Heart right ventricle (tissue), 16 donors: Measurements from ENCODE around the gene CRYBG1. TPM values are rescaled to one million over a fixed set of nuclear protein-coding genes. Genes with fewer than 3 reads are reported as not detected.

Experiments
- ATAC-seq, 8 donors: fragments of 200-7000 bp; cut with Tn5 transposase; one replicate each; pipeline ENCODE4 v1.9.1; 2020; ENCODE audit warnings: mild to moderate bottlenecking in 8 of 8, moderate library complexity in 8 of 8, moderate number of reproducible peaks in 1 of 8
- DNase-seq, 2 donors: peaks; one replicate each; pipeline ENCODE4 v3.0.0-alpha.2; 2020
- H3K27ac ChIP-seq, 10 donors: fragments of 200-600 bp; sonication (generic) in 2 of 10; one replicate each; pipeline versions ENCODE4 v1.5.0 to v1.8.0; 2020 to 2022; ENCODE audit warnings: mild to moderate bottlenecking in 3 of 10
- H3K27me3 ChIP-seq, 7 donors: fragments of 200-600 bp; one replicate each; pipeline ENCODE4 v1.8.0; 2021 to 2022; ENCODE audit warnings: mild to moderate bottlenecking in 2 of 7
- H3K36me3 ChIP-seq, 9 donors: fragments of 200-600 bp; sonication (generic) in 1 of 9; one replicate each; pipeline versions ENCODE4 v1.5.0 to v1.8.0; 2020 to 2022; ENCODE audit warnings: mild to moderate bottlenecking in 2 of 9
- H3K4me1 ChIP-seq, 9 donors: fragments of 200-600 bp; sonication (generic) in 1 of 9; one replicate each; pipeline versions ENCODE4 v1.5.0 to v1.8.0; 2020 to 2022; ENCODE audit warnings: mild to moderate bottlenecking in 4 of 9
- H3K4me3 ChIP-seq, 10 donors: fragments of 200-600 bp; sonication (generic) in 2 of 10; one replicate each; pipeline versions ENCODE4 v1.5.0 to v1.8.0; 2020 to 2022; ENCODE audit warnings: mild to moderate bottlenecking in 7 of 10, moderate library complexity in 2 of 10
- H3K9me3 ChIP-seq, 11 donors: fragments of 200-600 bp in 10 of 11; sonication (generic) in 2 of 11; one replicate each; pipeline versions ENCODE4 v1.5.0 to v1.8.0; 2013 to 2022; ENCODE audit warnings: mild to moderate bottlenecking in 2 of 11, control low read depth in 1 of 11, moderate library complexity in 1 of 11
- WGBS, 2 donors: extraction: QIAGEN DNeasy Blood & Tissue Kit; methylation state at CpG; one replicate each; pipeline ENCODE4 v1.1.7; 2013; ENCODE audit warnings: inconsistent platforms in 1 of 2; 5-methylcytosine and 5-hydroxymethylcytosine counted together
- intact Hi-C, 10 donors: fragments of 100-400 bp; cut with DNase I; formaldehyde crosslinking; loops; one replicate each; pipeline versions ENCODE4 v1.11.1 to v1.14.2; 2022
- polyA plus RNA-seq, 2 donors: library from polyadenylated mRNA; stranded (reverse); fragments of 200-250 nt; gene quantifications; one replicate each; pipeline ENCODE4 v1.2.3, GENCODE V29; 2013
- total RNA-seq, 10 donors: library from RNA; stranded (reverse); fragmentation: NEBNext Ultra II Directional in 3 of 10; extraction: Animal tissue kit (Norgen Biotek cat#: 25700) in 3 of 10; gene quantifications; one replicate each; pipeline versions ENCODE4 v1.2.1 to v1.2.4, GENCODE V29; 2021 to 2023
- TF ChIP-seq, protein P1 (sequence below), 9 donors: fragments of 200-600 bp; sonication (generic) in 2 of 9; IDR thresholded peaks; one replicate each; pipeline versions ENCODE4 v1.5.0 to v1.8.0; 2021 to 2022; ENCODE audit warnings: antibody characterized with exemption in 9 of 9, mild to moderate bottlenecking in 5 of 9, moderate library complexity in 1 of 9
- donor health status: Arrhythmogenic right ventricular cardiomyopathy.
- donor health status: ischemic (EF 13 %, LVEDD 7.1; RV severe dilation, severe dysfunction).
- donor health status: healthy with polysubstance abuse.
- donor health status: DM: no; HTN: yes; CAD: no.
- donor health status: DM: no; HTN: no; CAD: no.
- donor health status: ischemic (EF 25% LVEDD 6.9; RV normal size, moderate dysfunction).
- donor health status: ischemic (EF 25% LVEDD 5.7; RV mildly dilated, moderate dysfunction).
- donor health status: healthy.
- donor health status: DM: yes; HTN: yes; CAD: no.
- donor health status: Ischemic cardiomyopathy.
- donor health status: ischemic (EF 35%, LVEDD 5.7; RV mildly dilated, moderate dysfunction).
- donor health status: nonischemic (EF 11% LVEDD 7.7; RV severe dilation, severe dysfunction).
- donor health status: DM: yes; HTN: yes; CAD: no.
- donor health status: PGD.
- donor health status: ischemic (EF 29% LVEDD 5.4; RV normal size, mild dysfunction).
- donor health status: nonischemic (EF 23%, LVEDD 6.1; RV moderate dilation, normal function).

CRYBG1 gene
- total and polyA plus RNA-seq, 12 donors: 0.64 to 9.4 (median 1.5) TPM

- Histone ChIP-seq H3K27me3 (peaks cover 0 to 15% (median 6%) of the 10 kb centered on the region in 7 donors), H3K9me3 (no peaks in the 10 kb centered on the region), H3K27ac (peak overlapping the region in 1 of 10 donors; percentile 23), H3K4me3 (no peak overlapping the region), H3K4me1 (peaks cover 0 to 15% (median 0%) of the 10 kb centered on the region in 9 donors), H3K36me3 (no peaks in the 10 kb centered on the region)
- TF ChIP-seq, protein P1, sequence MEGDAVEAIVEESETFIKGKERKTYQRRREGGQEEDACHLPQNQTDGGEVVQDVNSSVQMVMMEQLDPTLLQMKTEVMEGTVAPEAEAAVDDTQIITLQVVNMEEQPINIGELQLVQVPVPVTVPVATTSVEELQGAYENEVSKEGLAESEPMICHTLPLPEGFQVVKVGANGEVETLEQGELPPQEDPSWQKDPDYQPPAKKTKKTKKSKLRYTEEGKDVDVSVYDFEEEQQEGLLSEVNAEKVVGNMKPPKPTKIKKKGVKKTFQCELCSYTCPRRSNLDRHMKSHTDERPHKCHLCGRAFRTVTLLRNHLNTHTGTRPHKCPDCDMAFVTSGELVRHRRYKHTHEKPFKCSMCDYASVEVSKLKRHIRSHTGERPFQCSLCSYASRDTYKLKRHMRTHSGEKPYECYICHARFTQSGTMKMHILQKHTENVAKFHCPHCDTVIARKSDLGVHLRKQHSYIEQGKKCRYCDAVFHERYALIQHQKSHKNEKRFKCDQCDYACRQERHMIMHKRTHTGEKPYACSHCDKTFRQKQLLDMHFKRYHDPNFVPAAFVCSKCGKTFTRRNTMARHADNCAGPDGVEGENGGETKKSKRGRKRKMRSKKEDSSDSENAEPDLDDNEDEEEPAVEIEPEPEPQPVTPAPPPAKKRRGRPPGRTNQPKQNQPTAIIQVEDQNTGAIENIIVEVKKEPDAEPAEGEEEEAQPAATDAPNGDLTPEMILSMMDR (IDR thresholded peaks at IDR 0.05): no peak
- 64 to 69% methylated on average over 3 of the region's 3 CpGs for WGBS, 2 donors
- ATAC-seq (no peak), DNase-seq (no peak)
- intact Hi-C loops: no loop called here
These were observed 116.6 kb downstream of the CRYBG1 start for GRCh38 chr6:106477146-106477545.

DNA sequence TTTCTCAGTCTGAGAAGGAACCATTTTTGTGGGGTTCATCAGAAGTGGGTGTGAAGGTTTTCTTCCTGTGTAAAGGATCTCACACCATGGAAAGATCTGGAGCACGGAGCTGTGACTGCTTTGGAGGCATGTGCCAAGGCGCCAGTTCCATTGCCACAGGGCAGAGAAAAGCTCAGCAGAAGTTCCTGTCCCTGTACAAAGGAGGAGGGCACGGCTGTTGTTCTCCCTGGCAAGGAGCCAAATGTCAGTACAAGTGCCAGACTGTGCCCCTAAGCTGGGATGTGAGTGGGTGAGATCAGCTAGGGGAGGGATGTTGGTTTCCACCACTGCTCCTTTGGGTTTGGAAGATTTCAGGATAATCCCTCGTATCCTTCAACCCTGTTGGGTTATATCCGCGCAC is 117.3 kb downstream of the CRYBG1 start:
- peaks cover 0 to 15% (median 6%) of the 10 kb centered on the region in 7 donors for H3K27me3 ChIP-seq
- H3K4me3 ChIP-seq: no peak overlapping the region
- peak in 2 of 8 donors; percentile 33 to 57 for ATAC-seq
- WGBS, 2 donors: 74 to 75% methylated on average over 6 of the region's 6 CpGs
- H3K36me3 ChIP-seq: no peaks in the 10 kb centered on the region
- peaks cover 0 to 15% (median 0%) of the 10 kb centered on the region in 9 donors for H3K4me1 ChIP-seq
- H3K27ac ChIP-seq: peak overlapping the region in 1 of 10 donors; percentile 23
- TF ChIP-seq, protein P1 (IDR thresholded peaks at IDR 0.05): no peak
- DNase-seq: no peak
- intact Hi-C loops: no loop called here
- no peaks in the 10 kb centered on the region for H3K9me3 ChIP-seq

DNA sequence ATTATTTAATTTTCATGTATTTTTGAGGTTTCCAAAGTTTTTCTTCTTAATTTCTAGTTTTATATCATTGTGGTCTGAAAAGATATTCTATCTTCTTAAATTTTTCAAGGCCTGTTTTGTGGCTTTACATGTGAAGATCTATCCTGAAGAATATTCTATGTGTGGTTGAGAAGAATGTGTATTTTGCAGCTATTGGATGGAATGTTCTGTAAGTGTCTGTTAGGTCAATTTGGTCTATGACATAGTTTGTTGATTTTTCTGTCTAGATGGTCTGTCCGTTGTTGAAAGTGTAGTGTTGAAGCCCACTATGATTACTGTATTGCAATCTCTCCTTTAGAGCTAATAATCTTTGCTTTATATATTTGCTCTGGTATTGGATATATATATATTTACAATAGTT is 125.7 kb downstream of the CRYBG1 start:
- intact Hi-C loops: no loop called here
- Histone ChIP-seq H3K27me3 (peaks cover 0 to 11% (median 2%) of the 10 kb centered on the region in 7 donors), H3K4me3 (no peak overlapping the region), H3K4me1 (no peaks in the 10 kb centered on the region), H3K36me3 (no peaks in the 10 kb centered on the region), H3K27ac (no peak overlapping the region), H3K9me3 (no peaks in the 10 kb centered on the region)
- TF ChIP-seq, protein P1 (IDR thresholded peaks at IDR 0.05): no peak
- DNase-seq (no peak), ATAC-seq (no peak)
- 81 to 84% methylated on average over 1 of the region's 1 CpG for WGBS, 2 donors

- peaks cover 0 to 11% (median 4%) of the 10 kb centered on the region in 7 donors for H3K27me3 ChIP-seq
- ATAC-seq (no peak), DNase-seq (no peak)
- TF ChIP-seq, protein P1 (IDR thresholded peaks at IDR 0.05): no peak
- no peaks in the 10 kb centered on the region for H3K4me1 ChIP-seq
- no peak overlapping the region for H3K4me3 ChIP-seq
- 62 to 77% methylated on average over 4 of the region's 4 CpGs for WGBS, 2 donors
- intact Hi-C loops: no loop called here
- H3K27ac ChIP-seq: no peak overlapping the region
- H3K36me3 ChIP-seq: no peaks in the 10 kb centered on the region
- no peaks in the 10 kb centered on the region for H3K9me3 ChIP-seq
These were observed 128.2 kb downstream of the CRYBG1 start for GRCh38 chr6:106488494-106489370.
